GM21825 (cell line): ENCODE results near the gene ARL8B.
"Not testable (repeated sequence)": the region's sequence is repeated elsewhere in the genome, so short reads cannot be mapped to it uniquely, and the experiment has no call there.

ENCODE experiments used
- ATAC-seq: cut with Tn5 transposase; IDR thresholded peaks from one replicate; pipeline ENCODE4 v1.9.1; 2021; ENCODE audit warnings: mild to moderate bottlenecking, moderate library complexity; ENCODE audit not compliant: unreplicated experiment

Gene ARL8B

GRCh38 chr3:5144316-5144994, 22.4 kb downstream of the ARL8B start:
- no peak for ATAC-seq

GRCh38 chr3:5145120-5145519, 23.0 kb downstream of the ARL8B start:
- ATAC-seq: no peak

GRCh38 chr3:5147152-5147551, 25.1 kb downstream of the ARL8B start:
- ATAC-seq: not testable (repeated sequence)

- no peak for ATAC-seq
Observed at GRCh38 chr3:5149306-5149880, 27.3 kb downstream of the ARL8B start.

- no peak for ATAC-seq
Observed at GRCh38 chr3:5151586-5151985, 29.5 kb downstream of the ARL8B start.

GRCh38 chr3:5153074-5153473, 31.0 kb downstream of the ARL8B start:
- no peak for ATAC-seq

- ATAC-seq: no peak
Observed at GRCh38 chr3:5155241-5155640, 33.1 kb downstream of the ARL8B start.

- ATAC-seq: no peak
Observed at GRCh38 chr3:5160321-5160720, 38.2 kb downstream of the ARL8B start.

- ATAC-seq: no peak
Observed at GRCh38 chr3:5160940-5161858, 39.1 kb downstream of the ARL8B start.

- no peak for ATAC-seq
Observed at GRCh38 chr3:5162102-5162501, 40.0 kb downstream of the ARL8B start.

- ATAC-seq: no peak
Observed at GRCh38 chr3:5165698-5166097, 43.6 kb downstream of the ARL8B start.

- ATAC-seq: no peak
Observed at GRCh38 chr3:5166846-5167245, 44.8 kb downstream of the ARL8B start.

GRCh38 chr3:5168110-5168509, 46.0 kb downstream of the ARL8B start:
- no peak for ATAC-seq

- ATAC-seq: no peak
Observed at GRCh38 chr3:5169807-5170206, 47.7 kb downstream of the ARL8B start.

- ATAC-seq: no peak
Observed at GRCh38 chr3:5170975-5171374, 48.9 kb downstream of the ARL8B start.

GRCh38 chr3:5172018-5172417, 49.9 kb downstream of the ARL8B start:
- ATAC-seq: no peak

- ATAC-seq: not testable (repeated sequence)
Observed at GRCh38 chr3:5179036-5179435, 56.9 kb downstream of the ARL8B start.

GRCh38 chr3:5181469-5182141, 59.5 kb downstream of the ARL8B start:
- peak; percentile 80 for ATAC-seq

- ATAC-seq: not testable (repeated sequence)
Observed at GRCh38 chr3:5183714-5184113, 61.6 kb downstream of the ARL8B start.

GRCh38 chr3:5184499-5184898, 62.4 kb downstream of the ARL8B start:
- ATAC-seq: no peak

- no peak for ATAC-seq
Observed at GRCh38 chr3:5185093-5185673, 63.1 kb downstream of the ARL8B start.
